ENCODE measurements around the gene ELFN1. TPM values are rescaled to one million over a fixed set of nuclear protein-coding genes. Genes with fewer than 3 reads are reported as not detected.

Gene ELFN1
- total and polyA plus RNA-seq, 9 of the 15 experiments (the other 6 are each of a cell fraction or from before 2014, with no cell fraction given), result 0.04 to 0.64 (median 0.18) TPM; not detected in 2

DNA sequence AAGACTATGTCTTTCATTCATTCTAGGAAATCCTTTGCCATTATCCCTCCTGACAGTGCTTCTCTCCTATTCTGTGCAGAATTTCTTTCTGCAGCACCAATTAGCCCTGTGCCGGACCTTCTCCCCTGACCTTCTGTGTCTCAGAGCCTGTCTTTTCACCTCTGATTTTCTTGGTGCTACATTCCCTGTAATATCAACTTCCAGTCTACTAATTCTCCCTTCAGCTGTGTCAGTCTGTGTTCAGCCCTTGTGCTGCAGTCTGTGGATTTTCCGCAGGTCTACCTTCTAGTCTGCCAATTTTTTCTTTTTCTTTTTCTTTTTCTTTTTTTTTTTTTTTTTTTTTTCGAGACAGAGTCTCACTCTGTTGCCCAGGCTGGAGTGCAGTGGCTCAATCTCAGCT is 115.8 kb downstream of the ELFN1 start (continued):
- TF ChIP-seq ZBTB40 (IDR thresholded peaks at IDR 0.05), result no peak
- no peak for TF ChIP-seq ZBTB40 (CRISPR knock-in tag; IDR thresholded peaks at IDR 0.05)
- no peak for TF ChIP-seq SRSF3 (IDR thresholded peaks at IDR 0.05; ENCODE audit: insufficient read depth, low read length)
